Thoracic aorta (tissue), 2 donors: Measurements from ENCODE around the gene KLF11. TPM values are rescaled to one million over a fixed set of nuclear protein-coding genes. Genes with fewer than 3 reads are reported as not detected.

Experiments
- ATAC-seq: fragments of 150-250 bp; one replicate; pipeline ENCODE4 v1.8.0; 2017; ENCODE audit warnings: low read depth; ENCODE audit not compliant: insufficient number of reproducible peaks, low FRiP score
- DNase-seq: peaks from one replicate; pipeline ENCODE4 v3.0.0-alpha.2; 2020; ENCODE audit warnings: low spot score
- H3K27ac ChIP-seq, 2 donors: fragments of 200-600 bp; sonication (generic); 1 replicate in 1 of 2; 2 replicates in 1 of 2; pipeline ENCODE4 v1.5.1; 2016; ENCODE audit warnings: mild to moderate bottlenecking in 2 of 2, moderate library complexity in 2 of 2
- H3K27me3 ChIP-seq: fragments of 200-600 bp; sonication (generic); replicated peaks from 2 replicates; pipeline ENCODE4 v1.6.0; 2016; ENCODE audit warnings: mild to moderate bottlenecking; ENCODE audit not compliant: insufficient read depth
- H3K36me3 ChIP-seq: fragments of 200-600 bp; sonication (generic); one replicate; pipeline ENCODE4 v1.5.1; 2016
- H3K4me1 ChIP-seq, 2 donors: fragments of 200-600 bp; sonication (generic); 1 replicate in 1 of 2; 2 replicates in 1 of 2; pipeline versions ENCODE4 v1.5.1 to v1.6.0; 2016; ENCODE audit warnings: low read depth in 2 of 2, mild to moderate bottlenecking in 1 of 2; ENCODE audit not compliant: control insufficient read depth in 1 of 2
- H3K4me3 ChIP-seq: fragments of 200-600 bp; sonication (generic); 2 replicates; pipeline ENCODE4 v1.5.1; 2016; ENCODE audit warnings: mild to moderate bottlenecking
- H3K9me3 ChIP-seq: fragments of 200-600 bp; sonication (generic); 2 replicates; pipeline ENCODE4 v1.5.1; 2016
- CTCF ChIP-seq: fragments of 200-600 bp; sonication (generic); IDR thresholded peaks from one replicate; pipeline ENCODE4 v1.5.1; 2019; ENCODE audit warnings: antibody characterized with exemption
- total RNA-seq, 2 donors: library from RNA; depleted of rRNA; stranded (reverse); fragments of >200 nt; gene quantifications; one replicate each; pipeline versions ENCODE4 v1.1.0 to v1.2.3, GENCODE V29; 2016

KLF11 gene
- total RNA-seq, 2 donors from 2014 or later, result 14.4 to 20.0 TPM

- TF ChIP-seq CTCF, result no peak
- Histone ChIP-seq H3K27ac (no peak overlapping the region), H3K36me3 (no peaks in the 10 kb centered on the region), H3K4me1 (no peaks in the 10 kb centered on the region), H3K9me3 (no peaks in the 10 kb centered on the region), H3K4me3 (no peak overlapping the region), H3K27me3 (no peaks in the 10 kb centered on the region)
- DNase-seq (no peak), ATAC-seq (no peak)
Measured at GRCh38 chr2:9998916-9999654, 44.3 kb upstream of the KLF11 start.

DNA sequence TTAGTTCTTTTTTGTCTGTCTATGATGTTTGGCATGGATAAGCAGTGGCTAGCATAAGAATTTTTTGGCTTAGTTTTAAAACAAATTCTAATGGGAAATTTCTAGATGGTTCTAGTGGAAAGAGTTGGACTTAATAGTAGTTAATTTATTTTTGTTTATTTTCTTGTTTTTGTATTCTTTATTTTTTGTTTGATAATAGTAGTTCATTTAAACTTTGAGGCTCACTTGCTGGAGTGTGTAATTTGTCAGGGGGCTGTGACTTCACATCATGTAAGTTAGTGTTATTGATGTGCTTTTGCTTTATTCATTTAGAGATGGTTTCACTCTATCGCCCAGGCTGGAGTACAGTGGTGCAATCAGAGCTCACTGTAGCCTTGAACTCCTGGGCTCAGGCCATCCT lies 43.7 kb upstream of the KLF11 start:
- no peak for ATAC-seq
- no peaks in the 10 kb centered on the region for H3K4me1 ChIP-seq
- H3K27me3 ChIP-seq, result no peaks in the 10 kb centered on the region
- no peaks in the 10 kb centered on the region for H3K9me3 ChIP-seq
- no peak overlapping the region for H3K27ac ChIP-seq
- DNase-seq, result no peak
- no peak overlapping the region for H3K4me3 ChIP-seq
- H3K36me3 ChIP-seq, result no peaks in the 10 kb centered on the region
- TF ChIP-seq CTCF, result no peak

- no peak overlapping the region for H3K27ac ChIP-seq
- H3K4me1 ChIP-seq, result no peaks in the 10 kb centered on the region
- no peaks in the 10 kb centered on the region for H3K27me3 ChIP-seq
- DNase-seq (no peak), ATAC-seq (no peak)
- H3K9me3 ChIP-seq, result no peaks in the 10 kb centered on the region
- no peak for TF ChIP-seq CTCF
- no peaks in the 10 kb centered on the region for H3K36me3 ChIP-seq
- H3K4me3 ChIP-seq, result no peak overlapping the region
Measured at GRCh38 chr2:10000541-10000940, 42.8 kb upstream of the KLF11 start.

DNA sequence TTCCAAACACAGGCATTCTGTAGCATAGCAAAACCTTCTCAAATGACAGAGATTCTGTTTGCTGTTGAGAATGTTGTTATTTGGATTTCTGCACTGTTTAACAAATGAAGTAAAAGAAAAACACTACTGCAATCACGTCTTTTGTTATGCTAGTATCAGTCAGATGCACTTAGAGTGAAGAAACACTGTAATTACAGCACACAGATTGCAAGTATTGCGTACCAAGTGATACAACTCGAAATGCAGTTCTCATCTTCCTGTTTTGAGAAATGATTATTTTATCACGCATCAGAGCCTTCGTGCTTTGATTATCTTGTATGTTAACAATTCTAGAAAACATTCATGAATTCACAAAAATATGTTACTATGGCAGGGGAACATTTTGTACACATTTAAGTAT lies 41.8 kb upstream of the KLF11 start:
- Histone ChIP-seq H3K4me3 (no peak overlapping the region), H3K36me3 (no peaks in the 10 kb centered on the region), H3K9me3 (no peaks in the 10 kb centered on the region), H3K27ac (no peak overlapping the region), H3K4me1 (peaks cover 0 to 8% of the 10 kb centered on the region in 2 donors), H3K27me3 (no peaks in the 10 kb centered on the region)
- no peak for TF ChIP-seq CTCF
- DNase-seq, result no peak
- ATAC-seq, result no peak

GRCh38 chr2:10002109-10002508 lies 41.2 kb upstream of the KLF11 start:
- DNase-seq, result no peak
- H3K4me1 ChIP-seq, result peaks cover 0 to 13% of the 10 kb centered on the region in 2 donors
- no peak overlapping the region for H3K4me3 ChIP-seq
- no peak for TF ChIP-seq CTCF
- H3K27me3 ChIP-seq, result no peaks in the 10 kb centered on the region
- ATAC-seq, result no peak
- no peaks in the 10 kb centered on the region for H3K9me3 ChIP-seq
- H3K36me3 ChIP-seq, result no peaks in the 10 kb centered on the region
- no peak overlapping the region for H3K27ac ChIP-seq
